GM23248 (cell line): ENCODE data around the gene AGAP1.

Experiments
- EZH2 ChIP-seq: fragments of 200-600 bp; sonication (generic); IDR thresholded peaks from 2 replicates; pipeline ENCODE4 v1.6.1; 2018; ENCODE audit warnings: antibody characterized with exemption, mild to moderate bottlenecking; ENCODE audit not compliant: insufficient read depth, poor library complexity, severe bottlenecking
- EZH2phosphoT487 ChIP-seq: fragments of 200-600 bp; sonication (generic); IDR thresholded peaks from 2 replicates; pipeline ENCODE4 v1.6.1; 2018; ENCODE audit warnings: antibody characterized with exemption, moderate library complexity, mild to moderate bottlenecking, low read depth; ENCODE audit not compliant: insufficient read depth

DNA sequence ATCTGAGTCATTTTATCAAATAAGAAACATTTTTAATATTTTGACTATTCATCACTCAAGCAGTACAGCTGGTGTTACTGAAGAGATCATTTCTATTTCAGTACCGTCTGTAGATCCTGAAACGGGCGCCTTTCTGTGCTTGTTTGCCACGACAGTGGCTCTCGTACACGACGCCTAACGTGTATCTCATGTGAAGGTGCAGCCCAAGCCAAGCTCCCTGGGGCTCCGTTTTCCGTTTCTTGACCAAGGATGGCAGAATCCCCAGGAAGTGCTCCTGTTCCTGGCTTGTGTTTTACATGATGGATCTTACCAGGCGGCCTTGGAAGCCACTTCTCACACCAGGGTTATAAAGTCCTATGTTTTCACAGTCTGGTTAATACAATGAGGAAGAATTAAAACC, 353.7 kb downstream of the AGAP1 start:
- TF ChIP-seq EZH2 (no peak), EZH2phosphoT487 (no peak)
